B cell (primary cell): ENCODE data around the gene CBX5. TPM values are rescaled to one million over a fixed set of nuclear protein-coding genes. Genes with fewer than 3 reads are reported as not detected.

Experiments
- ATAC-seq: fragments of 200-7000 bp; cut with Tn5 transposase; one replicate; pipeline ENCODE4 v1.10.0; 2021; ENCODE audit warnings: low read depth, mild to moderate bottlenecking, moderate number of reproducible peaks, moderate library complexity
- CTCF ChIA-PET: fragments of 350-600 bp; sonication (Branson Sonifier 250); formaldehyde crosslinking; loops from one replicate; lab custom pipeline; 2021; ENCODE audit warnings: antibody characterized with exemption, inconsistent platforms; lab: Charles Lee
- POLR2A ChIA-PET: fragments of 350-600 bp; sonication (Branson Sonifier 250); formaldehyde crosslinking; loops from one replicate; lab custom pipeline; 2021; ENCODE audit warnings: antibody characterized with exemption; lab: Charles Lee
- DNase-seq: peaks from one replicate; pipeline ENCODE4 v3.0.0; 2013
- H2AFZ ChIP-seq: 2 replicates; pipeline ENCODE4 v1.6.1; 2012; ENCODE audit warnings: mild to moderate bottlenecking, low read depth, low read length; ENCODE audit not compliant: insufficient read depth, poor library complexity, severe bottlenecking
- H3K27ac ChIP-seq, 2 donors: 1 replicate in 1 of 2; 2 replicates in 1 of 2; pipeline ENCODE4 v1.5.1; 2012 to 2013; ENCODE audit warnings: low read length in 2 of 2, mild to moderate bottlenecking in 2 of 2, moderate library complexity in 1 of 2
- H3K27me3 ChIP-seq, 4 experiments: fragments of 200-600 bp in 1 of 4; sonication (generic) in 1 of 4; replicated peaks in 1 of 4; 1 replicate in 2 of 4; 2 replicates in 2 of 4; pipeline versions ENCODE4 v1.6.1 to v1.7.0; 2013 to 2016; ENCODE audit warnings: low read length in 3 of 4, mild to moderate bottlenecking in 2 of 4, mixed read lengths in 1 of 4, moderate library complexity in 1 of 4; ENCODE audit not compliant: insufficient read depth in 4 of 4, control insufficient read depth in 3 of 4; ENCODE audit errors: control extremely low read depth in 1 of 4
- H3K36me3 ChIP-seq, 2 experiments: replicated peaks in 1 of 2; 1 replicate in 1 of 2; 2 replicates in 1 of 2; pipeline versions ENCODE4 v1.6.1 to v1.7.1; 2013; ENCODE audit warnings: low read length in 1 of 2; ENCODE audit not compliant: insufficient read depth in 2 of 2, control insufficient read depth in 1 of 2; ENCODE audit errors: control extremely low read depth in 1 of 2, extremely low read depth in 1 of 2
- H3K4me1 ChIP-seq, 2 donors: fragments of 200-600 bp in 1 of 2; sonication (generic) in 1 of 2; 1 replicate in 1 of 2; 2 replicates in 1 of 2; pipeline versions ENCODE4 v1.5.1 to v1.6.1; 2013 to 2017; ENCODE audit warnings: low read length in 2 of 2; ENCODE audit not compliant: control insufficient read depth in 2 of 2, insufficient read depth in 2 of 2
- H3K4me2 ChIP-seq: replicated peaks from 2 replicates; pipeline ENCODE3; 2012; ENCODE audit warnings: mild to moderate bottlenecking, low read depth, low read length; ENCODE audit not compliant: poor library complexity, severe bottlenecking
- H3K4me3 ChIP-seq, 5 experiments: fragments of 200-600 bp in 1 of 5; sonication (generic) in 1 of 5; 1 replicate in 3 of 5; 2 replicates in 2 of 5; pipeline versions ENCODE4 v1.5.1 to v1.7.0; 2011 to 2016; ENCODE audit warnings: low read length in 4 of 5, mild to moderate bottlenecking in 4 of 5, low read depth in 2 of 5, control low read depth in 1 of 5, moderate library complexity in 1 of 5; ENCODE audit not compliant: insufficient read depth in 1 of 5; ENCODE audit errors: control extremely low read depth in 1 of 5, extremely low read depth in 1 of 5
- H3K79me2 ChIP-seq: fragments of 200-600 bp; sonication (generic); one replicate; pipeline ENCODE4 v1.6.0; 2016; ENCODE audit warnings: low read length; ENCODE audit not compliant: control insufficient read depth, insufficient read depth
- H3K9ac ChIP-seq: fragments of 200-600 bp; sonication (generic); 2 replicates; pipeline ENCODE4 v1.6.1; 2017; ENCODE audit warnings: mild to moderate bottlenecking, low read length, moderate library complexity
- H3K9me3 ChIP-seq, 3 donors: one replicate each; pipeline versions ENCODE4 v1.6.1 to v1.7.1; 2013; ENCODE audit warnings: low read length in 2 of 3; ENCODE audit not compliant: control insufficient read depth in 2 of 3, insufficient read depth in 1 of 3; ENCODE audit errors: control extremely low read depth in 1 of 3
- H4K20me1 ChIP-seq: 2 replicates; pipeline ENCODE4 v1.6.0; 2012; ENCODE audit warnings: mild to moderate bottlenecking, low read length; ENCODE audit not compliant: insufficient read depth, control insufficient read depth, poor library complexity, severe bottlenecking
- H3K27ac Mint-ChIP-seq: one replicate; pipeline ENCODE4 v1.8.0; 2021; ENCODE audit warnings: mixed read lengths
- H3K27me3 Mint-ChIP-seq: one replicate; pipeline ENCODE4 v1.8.0; 2021; ENCODE audit warnings: mixed read lengths
- H3K4me1 Mint-ChIP-seq: one replicate; pipeline ENCODE4 v1.8.0; 2021; ENCODE audit warnings: mixed read lengths
- H3K4me3 Mint-ChIP-seq: one replicate; pipeline ENCODE4 v1.8.0; 2021; ENCODE audit warnings: mixed read lengths
- H3K9me3 Mint-ChIP-seq: one replicate; pipeline ENCODE4 v1.8.0; 2022; ENCODE audit warnings: mixed read lengths; ENCODE audit not compliant: insufficient read depth
- CTCF ChIP-seq: fragments of 200-600 bp; IDR thresholded peaks from one replicate; pipeline ENCODE4 v1.8.0; 2022; ENCODE audit warnings: antibody characterized with exemption, mild to moderate bottlenecking
- EZH2 ChIP-seq: IDR thresholded peaks from 2 replicates; pipeline ENCODE4 v1.6.1; 2012; ENCODE audit warnings: borderline replicate concordance, low read depth, mild to moderate bottlenecking, moderate library complexity, low read length; ENCODE audit not compliant: insufficient read depth, poor library complexity, severe bottlenecking
- WGBS: methylation state at CpG from one replicate; pipeline ENCODE4 v1.1.5; 2013; ENCODE audit warnings: missing lambda C conversion rate; ENCODE audit not compliant: insufficient coverage; 5-methylcytosine and 5-hydroxymethylcytosine counted together
- intact Hi-C: fragments of 100-400 bp; cut with micrococcal nuclease; formaldehyde crosslinking; loops from one replicate; pipeline ENCODE4 v1.10.0; 2022
- polyA plus RNA-seq: library from polyadenylated mRNA; depleted of rRNA; stranded (reverse); fragments of >200 nt; gene quantifications from 2 replicates; pipeline ENCODE4 v1.2.3, GENCODE V29; 2012
- total RNA-seq, 2 donors: library from RNA; stranded (reverse); fragments of 120-200 nt in 1 of 2; gene quantifications; 1 replicate in 1 of 2; 2 replicates in 1 of 2; pipeline versions ENCODE4 v1.2.3 to v1.2.4, GENCODE V29; 2013 to 2022

CBX5 gene
- total and polyA plus RNA-seq, 2 donors (not counting 1 experiment from before 2014, with no cell fraction given) = 10.5 to 66.2 TPM

- peaks cover 33% of the 10 kb centered on the region for H3K27me3 Mint-ChIP-seq
- H3K4me3 ChIP-seq = peak overlapping the region in 1 of 5 experiments; percentile 38
- no peak overlapping the region for H3K27ac Mint-ChIP-seq
- TF ChIP-seq CTCF = no peak
- no peak for TF ChIP-seq EZH2
- POLR2A ChIA-PET = no interaction called here
- no peak overlapping the region for H3K4me2 ChIP-seq
- H3K79me2 ChIP-seq = no peaks in the 10 kb centered on the region
- H3K4me1 ChIP-seq = peaks cover 24 to 26% of the 10 kb centered on the region in 2 donors
- H3K36me3 ChIP-seq = no peaks in the 10 kb centered on the region
- no peaks in the 10 kb centered on the region for H4K20me1 ChIP-seq
- H3K9ac ChIP-seq = no peak overlapping the region
- H3K4me1 Mint-ChIP-seq = peaks cover 22% of the 10 kb centered on the region
- no peak overlapping the region for H2AFZ ChIP-seq
- DNase-seq = no peak
- peaks cover 0 to 5% (median 0%) of the 10 kb centered on the region in 3 donors for H3K9me3 ChIP-seq
- ATAC-seq = no peak
- H3K4me3 Mint-ChIP-seq = no peak overlapping the region
- WGBS = 60% methylated on average over 3 of the region's 5 CpGs
- H3K27ac ChIP-seq = no peak overlapping the region
- H3K27me3 ChIP-seq = peaks cover 0 to 38% (median 24%) of the 10 kb centered on the region in 4 experiments
- H3K9me3 Mint-ChIP-seq = no peaks in the 10 kb centered on the region
- CTCF ChIA-PET = interaction anchor here (0.6 to 6.4 kb wide), 15 partner anchors 9 to 1091 kb away, joined by 3 to 61 read pairs (median 3); partner anchors contain the start of genes COPZ1 and HNRNPA1
- intact Hi-C loops = no loop called here
Measured at GRCh38 chr12:54296393-54297099, 16.6 kb upstream of the CBX5 start.

GRCh38 chr12:54294953-54295566, 15.1 kb upstream of the CBX5 start:
- H3K4me3 ChIP-seq = no peak overlapping the region
- no peak for TF ChIP-seq CTCF
- no peak for ATAC-seq
- Mint-ChIP-seq H3K4me3 (no peak overlapping the region), H3K27me3 (peaks cover 22% of the 10 kb centered on the region), H3K4me1 (peaks cover 12% of the 10 kb centered on the region), H3K9me3 (no peaks in the 10 kb centered on the region), H3K27ac (no peak overlapping the region)
- WGBS = 78% methylated on average over 8 of the region's 9 CpGs
- no peak overlapping the region for H3K4me2 ChIP-seq
- no peak overlapping the region for H3K9ac ChIP-seq
- H3K27me3 ChIP-seq = peaks cover 0 to 23% (median 13%) of the 10 kb centered on the region in 4 experiments
- H3K4me1 ChIP-seq = peaks cover 13% of the 10 kb centered on the region in 2 donors
- no peak for DNase-seq
- H3K36me3 ChIP-seq = no peaks in the 10 kb centered on the region
- ChIA-PET POLR2A (no interaction called here), CTCF (interaction anchor here (0.8 to 6.4 kb wide), 20 partner anchors 9 to 144 kb away, joined by 3 to 61 read pairs (median 6); partner anchors contain the start of genes CBX5, COPZ1 and HNRNPA1)
- intact Hi-C loops = loop anchor here (1.0 to 2.0 kb wide), 3 partner anchors 29 to 73 kb away; no protein-coding TSS in a partner anchor
- H4K20me1 ChIP-seq = no peaks in the 10 kb centered on the region
- no peak overlapping the region for H3K27ac ChIP-seq
- no peaks in the 10 kb centered on the region for H3K9me3 ChIP-seq
- H2AFZ ChIP-seq = no peak overlapping the region
- no peaks in the 10 kb centered on the region for H3K79me2 ChIP-seq
